ENCODE results near the gene AIRE.

DNA sequence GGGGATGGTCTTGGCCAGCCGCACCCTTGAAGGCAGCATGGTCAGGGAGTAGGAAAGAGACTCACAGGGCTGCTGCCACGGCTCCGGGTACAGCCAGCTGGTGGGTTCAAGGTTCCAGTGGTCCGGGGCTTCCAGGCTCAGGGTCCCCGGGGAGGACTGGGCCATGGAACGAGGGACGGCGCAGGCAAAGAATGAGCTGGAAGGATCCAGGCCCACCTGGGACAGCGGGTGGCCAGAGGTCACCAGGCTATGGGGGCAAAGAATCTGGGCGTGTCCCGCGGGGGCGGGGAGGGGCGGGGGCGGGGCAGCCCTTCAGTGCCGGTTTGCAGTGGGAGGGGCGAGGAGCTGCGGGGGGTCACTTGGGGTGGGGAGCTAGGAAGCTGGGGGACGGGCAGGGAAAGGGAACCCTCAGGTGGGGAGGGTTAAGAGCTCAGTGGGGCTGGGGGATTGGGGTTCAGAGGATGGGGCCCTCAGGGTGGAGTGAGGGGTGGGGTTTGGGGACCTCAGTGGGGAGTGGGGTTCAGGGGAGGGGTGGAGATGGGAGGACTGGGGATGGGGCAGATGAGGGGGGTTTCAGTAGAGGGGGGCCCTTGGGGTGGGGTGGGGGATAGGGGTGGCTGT is 23.9 kb upstream of the AIRE start, which contains the start of gene DNMT3L:
- TF ChIP-seq, protein P1, sequence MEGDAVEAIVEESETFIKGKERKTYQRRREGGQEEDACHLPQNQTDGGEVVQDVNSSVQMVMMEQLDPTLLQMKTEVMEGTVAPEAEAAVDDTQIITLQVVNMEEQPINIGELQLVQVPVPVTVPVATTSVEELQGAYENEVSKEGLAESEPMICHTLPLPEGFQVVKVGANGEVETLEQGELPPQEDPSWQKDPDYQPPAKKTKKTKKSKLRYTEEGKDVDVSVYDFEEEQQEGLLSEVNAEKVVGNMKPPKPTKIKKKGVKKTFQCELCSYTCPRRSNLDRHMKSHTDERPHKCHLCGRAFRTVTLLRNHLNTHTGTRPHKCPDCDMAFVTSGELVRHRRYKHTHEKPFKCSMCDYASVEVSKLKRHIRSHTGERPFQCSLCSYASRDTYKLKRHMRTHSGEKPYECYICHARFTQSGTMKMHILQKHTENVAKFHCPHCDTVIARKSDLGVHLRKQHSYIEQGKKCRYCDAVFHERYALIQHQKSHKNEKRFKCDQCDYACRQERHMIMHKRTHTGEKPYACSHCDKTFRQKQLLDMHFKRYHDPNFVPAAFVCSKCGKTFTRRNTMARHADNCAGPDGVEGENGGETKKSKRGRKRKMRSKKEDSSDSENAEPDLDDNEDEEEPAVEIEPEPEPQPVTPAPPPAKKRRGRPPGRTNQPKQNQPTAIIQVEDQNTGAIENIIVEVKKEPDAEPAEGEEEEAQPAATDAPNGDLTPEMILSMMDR (IDR thresholded peaks at IDR 0.05), result no peak
- no peak for TF ChIP-seq POLR2A (IDR thresholded peaks at IDR 0.05)
